HG02943 (cell line): Measurements from ENCODE around the gene GRN.

Experiments
- ATAC-seq: cut with Tn5 transposase; IDR thresholded peaks from one replicate; pipeline ENCODE4 v1.9.1; 2021; ENCODE audit warnings: mild to moderate bottlenecking, low read depth, moderate library complexity; ENCODE audit not compliant: unreplicated experiment

GRN gene

GRCh38 chr17:44398692-44399691 is 53.9 kb downstream of the GRN start:
- ATAC-seq = no peak

GRCh38 chr17:44400226-44400847 is 55.2 kb downstream of the GRN start:
- ATAC-seq = no peak
